NCI-H2029 (cell line): Measurements from ENCODE around the gene NXN.
A peak's percentile ranks its signal among the peaks of the same experiment; 100 is the strongest.
"Not testable (repeated sequence)": the region's sequence is repeated elsewhere in the genome, so short reads cannot be mapped to it uniquely, and the experiment has no call there.

Experiments used
- DNase-seq: peaks from one replicate; lab custom pipeline; 2025; lab: John Stamatoyannopoulos, UW

Gene NXN

DNA sequence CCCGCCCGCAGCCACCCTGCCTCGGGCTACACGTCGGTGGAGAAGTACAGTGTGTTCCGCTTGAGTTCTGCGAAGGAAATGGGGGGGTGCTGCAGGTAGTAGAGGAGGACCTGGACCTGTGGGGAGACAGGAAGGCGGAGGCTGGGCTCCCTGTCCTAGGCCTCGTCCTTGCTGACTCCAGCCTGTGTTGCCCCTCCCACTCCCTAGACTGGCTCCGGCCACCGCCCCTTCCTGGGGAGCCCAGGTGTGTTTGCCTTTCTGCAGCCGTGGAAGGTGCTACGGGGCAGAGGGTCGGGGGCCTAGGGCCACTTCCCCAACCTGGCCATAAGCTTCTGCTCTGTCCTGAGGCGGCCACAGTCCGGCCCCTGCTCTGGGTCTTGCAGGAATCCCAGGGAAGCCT is 26.5 kb upstream of the NXN start:
- peak; percentile 18 for DNase-seq

DNA sequence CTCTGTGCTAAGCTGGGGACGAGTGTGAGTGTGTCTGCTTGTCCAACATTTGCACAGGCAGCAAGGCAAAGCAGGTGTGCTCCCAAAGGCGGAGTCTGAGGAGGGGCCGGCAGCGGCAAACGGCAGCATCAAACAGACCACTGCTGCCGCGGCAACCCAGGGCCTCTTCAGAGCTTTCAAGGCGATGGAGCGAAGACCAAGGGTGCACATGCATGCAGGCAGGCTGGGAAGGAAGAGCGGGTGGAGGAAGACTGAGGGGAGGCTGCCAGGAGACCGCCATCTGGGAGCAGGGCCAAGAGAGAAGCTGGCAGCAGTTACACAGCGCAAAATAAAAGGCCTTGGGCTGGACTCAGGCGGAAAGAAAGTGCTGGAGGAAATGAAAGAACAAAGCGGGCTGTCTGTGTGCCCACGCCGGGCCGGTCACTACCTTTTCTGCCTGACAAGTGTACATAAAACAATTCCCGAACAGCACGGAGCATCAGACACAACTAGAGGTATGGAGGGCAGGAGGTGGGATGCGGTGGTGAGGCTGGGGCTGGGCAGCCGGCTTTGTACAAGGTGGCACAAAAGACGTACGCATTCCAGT is 25.9 kb upstream of the NXN start:
- peak; percentile 63 for DNase-seq

GRCh38 chr17:1004769-1005295 is 25.3 kb upstream of the NXN start:
- no peak for DNase-seq

DNA sequence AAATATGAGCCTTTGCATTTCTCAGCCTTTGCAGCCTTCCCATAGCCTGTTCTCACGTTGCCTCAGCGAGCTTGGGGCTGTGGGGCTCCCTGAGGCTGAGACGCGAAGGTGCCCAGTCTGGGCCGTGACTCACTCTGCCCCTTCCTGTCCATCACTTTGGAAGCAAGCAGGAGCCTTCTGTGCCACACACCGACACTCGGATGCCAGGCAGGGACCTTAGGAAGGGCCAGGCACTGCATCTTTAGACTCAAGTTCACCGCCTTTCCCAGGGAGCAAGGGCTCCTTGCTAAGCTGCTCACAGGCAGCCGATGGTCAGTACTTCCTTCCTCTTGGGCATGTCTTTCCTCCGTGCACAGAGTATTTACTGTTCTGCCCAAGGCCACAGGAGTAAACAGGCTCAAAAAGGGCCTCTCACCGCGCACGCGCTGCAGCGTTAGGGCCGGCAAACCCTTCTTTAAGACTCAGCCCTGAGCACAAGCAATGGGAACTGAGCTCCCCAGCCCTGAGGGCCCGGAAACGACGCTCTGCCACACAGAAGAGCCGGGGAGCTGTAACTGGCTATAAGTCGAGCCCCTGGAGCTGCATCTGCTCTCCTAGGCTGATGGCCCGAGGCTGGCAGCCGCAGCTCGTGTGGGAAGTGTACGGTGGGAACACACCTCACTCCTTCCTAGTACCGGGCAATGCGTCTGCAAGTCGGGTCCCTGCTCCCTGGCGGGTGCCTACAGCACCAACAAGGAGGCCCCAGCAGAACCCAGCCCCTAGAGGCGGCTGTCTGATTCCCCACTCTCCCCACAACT is 24.6 kb upstream of the NXN start:
- DNase-seq = no peak

DNA sequence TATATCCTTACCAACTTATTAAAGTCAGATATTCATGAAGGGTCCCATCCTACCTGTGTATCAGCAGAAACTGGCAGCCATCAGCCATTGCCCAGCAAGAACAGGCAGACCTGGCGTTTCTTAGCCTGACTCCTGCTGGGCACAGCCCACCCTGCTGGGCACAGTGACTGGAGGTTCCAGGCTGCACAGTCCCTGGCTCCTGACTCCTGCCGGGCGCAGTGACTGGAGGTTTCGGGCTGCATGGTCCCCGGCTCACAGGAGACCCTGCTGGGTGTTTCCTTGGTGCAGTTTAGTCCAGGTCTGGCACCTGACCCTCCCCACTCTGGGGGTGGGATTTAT is 24.0 kb upstream of the NXN start:
- DNase-seq = no peak

DNA sequence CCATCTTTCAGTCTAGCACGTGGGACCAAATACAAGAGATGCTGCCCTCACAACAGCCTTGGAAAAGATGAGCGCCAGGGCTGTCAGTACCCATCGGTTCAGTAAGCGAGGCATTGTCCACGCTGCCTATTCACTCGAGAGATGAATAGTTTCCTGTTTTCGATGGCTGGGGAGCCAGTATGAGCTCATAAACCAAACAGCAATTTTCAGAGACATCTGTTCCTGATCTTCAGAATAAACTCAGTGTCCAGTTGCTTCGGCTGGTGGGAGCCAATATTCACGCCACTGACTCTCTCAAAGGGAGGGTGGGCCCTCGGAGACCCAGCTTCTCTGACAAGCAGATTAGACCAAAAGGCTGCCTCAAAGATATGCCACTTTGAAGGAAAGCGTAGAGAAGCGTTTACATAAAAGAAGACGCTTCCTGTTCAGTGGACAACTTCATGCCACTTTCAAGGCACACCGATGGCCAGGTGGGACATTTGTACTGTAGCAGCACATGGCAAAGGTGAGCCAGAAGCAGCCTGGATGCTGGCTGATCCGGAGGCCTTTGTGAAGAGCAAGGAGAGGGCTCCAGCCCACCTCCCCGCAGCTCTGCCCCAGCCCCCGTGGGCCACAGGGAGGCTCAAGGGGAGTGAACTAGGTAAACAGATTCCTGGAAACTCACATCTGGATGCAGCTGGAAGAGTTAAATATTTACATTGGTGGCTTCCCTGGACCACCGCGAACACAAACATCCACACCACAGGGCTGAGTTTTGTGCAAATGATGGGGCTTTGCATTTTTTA is 23.4 kb upstream of the NXN start:
- peak; percentile 60 for DNase-seq

DNA sequence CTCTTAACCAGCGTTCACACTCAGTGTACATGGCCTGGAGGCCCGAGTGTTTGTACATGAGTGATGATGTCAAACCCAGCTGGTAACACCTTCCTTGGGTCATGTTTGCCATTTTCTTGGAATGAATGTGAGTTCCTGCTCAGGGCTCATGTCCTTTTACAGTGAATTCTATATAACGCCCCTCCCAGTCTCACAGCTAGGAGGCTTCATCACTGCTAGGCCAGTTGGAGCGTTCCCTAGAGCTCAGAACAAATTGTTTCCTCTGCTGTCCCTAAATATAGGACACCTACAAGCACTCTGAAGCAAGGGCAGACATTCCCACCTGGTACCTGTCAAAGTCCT is 22.8 kb upstream of the NXN start:
- DNase-seq = no peak

- DNase-seq = no peak
Observed at GRCh38 chr17:1001640-1002411, 22.2 kb upstream of the NXN start.

GRCh38 chr17:1000597-1001461 is 21.3 kb upstream of the NXN start:
- peak; percentile 35 for DNase-seq

DNA sequence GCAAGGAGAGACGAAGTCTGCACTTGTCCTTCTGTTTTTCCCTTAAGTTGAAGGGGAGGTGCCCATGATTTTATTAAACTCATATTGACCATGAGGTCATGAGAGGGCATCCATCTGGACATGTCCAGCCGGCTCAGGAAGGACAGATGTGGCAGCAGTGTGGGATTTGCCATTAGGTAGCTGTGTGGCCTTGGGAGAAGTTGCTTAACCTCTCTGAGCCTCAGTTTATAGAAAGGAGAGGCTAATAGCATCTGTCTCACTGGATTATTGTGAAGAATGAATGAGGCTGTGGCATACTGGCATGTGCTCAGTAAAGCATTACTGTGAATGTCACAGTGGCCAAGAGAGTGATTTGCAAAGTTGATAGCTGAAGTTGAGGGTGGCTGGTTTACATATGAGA is 18.5 kb upstream of the NXN start:
- DNase-seq = no peak

DNA sequence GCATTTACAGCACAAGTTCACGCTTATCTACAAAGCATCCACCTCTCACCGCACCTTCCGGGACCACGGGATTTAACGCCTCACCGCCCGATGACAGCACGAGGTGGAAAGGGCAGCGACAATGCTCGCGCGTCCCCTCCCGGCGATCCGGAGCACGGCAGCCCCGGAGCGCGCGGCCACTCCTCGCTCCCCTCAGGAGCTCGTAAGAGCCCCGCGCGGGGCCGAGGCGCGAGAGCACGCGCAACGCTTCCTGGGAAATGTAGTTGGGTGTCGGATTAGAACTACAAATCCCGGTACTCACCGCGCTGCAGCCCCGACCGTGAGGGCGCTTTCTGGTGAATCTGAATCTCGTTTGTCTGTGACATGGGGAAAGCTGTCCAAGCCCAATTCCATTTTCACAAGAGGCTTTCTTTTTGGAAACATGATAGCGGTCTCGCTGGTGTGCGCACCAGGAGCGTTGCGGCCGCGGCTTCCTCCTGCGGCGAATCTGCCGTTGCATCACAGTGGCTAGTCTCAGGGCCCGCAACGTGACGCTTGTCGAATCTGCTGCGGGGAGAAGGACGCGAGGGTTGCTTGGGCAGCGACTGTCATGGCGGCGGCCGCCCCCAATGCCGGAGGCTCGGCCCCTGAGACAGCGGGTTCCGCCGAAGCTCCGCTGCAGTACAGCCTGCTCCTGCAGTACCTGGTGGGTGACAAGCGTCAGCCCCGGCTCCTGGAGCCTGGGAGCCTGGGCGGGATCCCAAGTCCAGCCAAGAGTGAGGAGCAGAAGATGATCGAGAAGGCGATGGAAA is 17.2 kb upstream of the NXN start, which contains the start of gene TIMM22:
TIMM22 (plus strand) TSS at position 576 of the 791 bp plus-strand sequence; CDS start at position 590, 14 bp downstream.
- peak; percentile 85 for DNase-seq

GRCh38 chr17:995324-995723 is 15.7 kb upstream of the NXN start:
- not testable (repeated sequence) for DNase-seq

GRCh38 chr17:992933-993332 is 13.4 kb upstream of the NXN start:
- no peak for DNase-seq

DNA sequence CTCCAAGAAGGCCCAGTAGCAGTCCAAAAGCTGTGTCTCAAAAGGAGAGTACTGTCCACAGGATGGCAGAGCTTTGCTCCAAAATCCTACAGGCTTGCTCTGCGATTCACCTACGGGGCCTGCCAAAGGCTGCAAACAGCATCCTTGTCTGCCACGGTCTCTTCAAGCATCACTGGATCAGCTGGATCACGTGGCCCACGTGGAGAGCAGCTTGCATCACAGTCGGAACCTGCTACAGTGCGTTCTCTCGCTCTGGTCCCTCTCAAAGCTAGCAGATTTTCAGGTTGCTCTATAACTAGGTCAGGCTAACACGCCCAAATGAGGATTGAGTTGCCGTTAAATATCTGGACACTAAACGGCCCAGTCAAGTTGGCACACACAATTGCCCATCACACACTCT is 9.0 kb upstream of the NXN start:
- no peak for DNase-seq

DNA sequence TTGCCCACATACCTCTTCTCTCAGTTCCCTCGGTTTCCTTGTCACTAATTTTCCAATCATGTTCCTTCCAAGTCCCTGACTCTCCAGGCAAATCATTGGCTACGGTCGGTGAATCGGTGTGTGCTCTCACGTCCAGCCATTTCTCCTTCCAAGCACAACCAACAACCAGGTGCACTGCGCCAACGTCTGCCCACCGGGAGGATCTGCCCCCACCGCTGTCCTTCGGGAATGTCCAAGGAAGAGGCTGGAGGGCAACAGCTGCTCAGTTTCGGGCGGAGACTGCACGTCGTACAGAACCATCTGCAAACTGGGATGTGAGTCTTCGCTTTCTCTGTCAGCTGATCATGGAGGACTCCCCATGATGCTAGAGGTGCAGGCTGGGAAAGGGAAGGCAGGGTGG is 8.4 kb upstream of the NXN start:
- no peak for DNase-seq

DNA sequence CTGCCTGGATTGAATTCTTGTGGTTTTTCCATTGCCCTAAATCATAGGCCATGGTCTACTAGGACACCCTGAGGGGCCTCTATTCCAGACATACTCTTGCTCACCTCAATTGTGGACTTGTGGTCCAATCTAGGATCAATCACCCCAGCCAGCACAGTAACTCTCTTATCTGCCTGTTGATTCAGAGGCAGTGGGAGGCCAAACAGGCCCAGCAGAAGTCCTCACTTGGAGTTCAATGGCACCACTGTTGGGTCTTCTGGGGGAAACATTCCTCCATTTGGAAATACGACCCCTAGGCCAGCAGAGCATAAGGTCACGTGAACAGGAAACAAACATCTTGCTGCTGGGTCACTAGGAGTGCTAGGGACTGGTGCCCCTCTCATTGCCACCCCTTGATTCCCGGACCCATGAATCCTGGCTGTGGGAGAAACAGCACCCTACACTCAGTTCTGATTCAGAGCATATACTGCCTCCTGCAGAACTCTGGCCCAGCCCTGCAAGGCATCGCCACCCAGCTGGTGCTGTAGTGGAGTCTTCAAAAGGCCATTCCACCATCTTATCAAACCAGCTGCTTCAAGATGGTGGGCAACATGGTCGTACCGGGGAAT is 6.8 kb upstream of the NXN start:
- no peak for DNase-seq

GRCh38 chr17:983921-984320 is 4.3 kb upstream of the NXN start:
- DNase-seq = no peak

GRCh38 chr17:981292-981658 is 1.7 kb upstream of the NXN start:
- no peak for DNase-seq

GRCh38 chr17:980406-981291 is 1.1 kb upstream of the NXN start:
- peak; percentile 62 for DNase-seq
